HEK293T (cell line): ENCODE results near the gene ELL2.

ENCODE experiments used
- CTCF ChIA-PET: fragments of 350-600 bp; formaldehyde crosslinking; extraction: SDS; loops from one replicate; lab custom pipeline; 2021; ENCODE audit warnings: antibody characterized with exemption, inconsistent platforms; lab: Yijun Ruan, JAX
- POLR2A ChIA-PET: fragments of 350-600 bp; formaldehyde crosslinking; extraction: SDS; loops from one replicate; lab custom pipeline; 2020; ENCODE audit warnings: antibody characterized with exemption, inconsistent platforms; lab: Yijun Ruan, JAX
- DNase-seq: peaks from one replicate; pipeline ENCODE4 v3.0.0; 2012; ENCODE audit warnings: mixed read lengths; ENCODE audit errors: extremely low spot score
- FOXK2 ChIP-seq: fragments of 450-650 bp; IDR thresholded peaks from 2 replicates; pipeline ENCODE4 v1.6.1; 2016; ENCODE audit warnings: mild to moderate bottlenecking

The ELL2 gene

DNA sequence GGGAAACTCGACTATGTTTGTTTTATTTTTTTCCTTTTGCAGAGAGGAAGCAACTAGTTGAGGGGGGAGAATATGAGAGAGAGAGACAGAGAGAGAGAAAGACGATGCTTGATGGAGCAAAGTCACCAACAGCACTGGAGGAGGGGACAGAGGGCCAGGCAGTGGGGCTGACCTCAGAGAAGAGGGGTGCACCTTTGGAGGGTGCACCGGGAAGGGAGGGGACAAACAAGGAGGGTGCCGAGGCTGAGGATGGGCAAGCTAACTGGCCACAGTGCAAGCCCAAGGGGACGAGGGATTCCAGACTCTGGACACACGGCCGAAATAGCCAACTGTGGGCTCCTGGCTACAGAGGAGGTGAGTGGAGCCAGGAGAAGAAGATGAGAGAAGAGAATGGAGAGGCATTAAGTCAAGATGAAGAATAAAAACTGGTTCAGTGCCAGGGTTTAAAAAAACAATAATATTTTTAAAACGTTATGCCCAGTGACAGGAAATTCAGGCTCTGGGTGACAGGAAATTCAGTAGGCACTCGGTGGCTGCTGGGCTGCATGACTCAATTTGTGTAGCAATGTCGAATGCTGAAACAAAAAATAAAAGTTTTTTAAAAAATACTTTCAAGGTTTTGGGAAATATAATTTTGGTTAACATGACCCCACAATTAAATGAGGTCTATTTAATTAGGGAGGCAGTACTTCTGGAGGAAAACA is 125.8 kb downstream of the ELL2 start:
- ChIA-PET CTCF (interaction anchor here (2.6 kb wide), 1 partner anchor 54 kb away, joined by 9 read pairs; no protein-coding TSS in a partner anchor), POLR2A (interaction anchor here (0.6 to 1.5 kb wide), 3 partner anchors 13 to 194 kb away, joined by 3 to 4 read pairs (median 4); no protein-coding TSS in a partner anchor)
- DNase-seq, result no peak
- no peak for TF ChIP-seq FOXK2
